ENCODE data around the gene TIMM17B.
A peak's percentile ranks its signal among the peaks of the same experiment; 100 is the strongest.
"Not testable (repeated sequence)": the region's sequence is repeated elsewhere in the genome, so short reads cannot be mapped to it uniquely, and the experiment has no call there.

The TIMM17B gene

GRCh38 chrX:48894891-48895290 is 2.7 kb downstream of the TIMM17B start:
- DNase-seq (ENCODE audit: low spot score) = no peak

GRCh38 chrX:48893556-48894348 is 3.8 kb downstream of the TIMM17B start:
- DNase-seq (ENCODE audit: low spot score) = no peak

- no peak for DNase-seq (ENCODE audit: low spot score)
Observed at GRCh38 chrX:48892896-48893295, 4.7 kb downstream of the TIMM17B start.

DNA sequence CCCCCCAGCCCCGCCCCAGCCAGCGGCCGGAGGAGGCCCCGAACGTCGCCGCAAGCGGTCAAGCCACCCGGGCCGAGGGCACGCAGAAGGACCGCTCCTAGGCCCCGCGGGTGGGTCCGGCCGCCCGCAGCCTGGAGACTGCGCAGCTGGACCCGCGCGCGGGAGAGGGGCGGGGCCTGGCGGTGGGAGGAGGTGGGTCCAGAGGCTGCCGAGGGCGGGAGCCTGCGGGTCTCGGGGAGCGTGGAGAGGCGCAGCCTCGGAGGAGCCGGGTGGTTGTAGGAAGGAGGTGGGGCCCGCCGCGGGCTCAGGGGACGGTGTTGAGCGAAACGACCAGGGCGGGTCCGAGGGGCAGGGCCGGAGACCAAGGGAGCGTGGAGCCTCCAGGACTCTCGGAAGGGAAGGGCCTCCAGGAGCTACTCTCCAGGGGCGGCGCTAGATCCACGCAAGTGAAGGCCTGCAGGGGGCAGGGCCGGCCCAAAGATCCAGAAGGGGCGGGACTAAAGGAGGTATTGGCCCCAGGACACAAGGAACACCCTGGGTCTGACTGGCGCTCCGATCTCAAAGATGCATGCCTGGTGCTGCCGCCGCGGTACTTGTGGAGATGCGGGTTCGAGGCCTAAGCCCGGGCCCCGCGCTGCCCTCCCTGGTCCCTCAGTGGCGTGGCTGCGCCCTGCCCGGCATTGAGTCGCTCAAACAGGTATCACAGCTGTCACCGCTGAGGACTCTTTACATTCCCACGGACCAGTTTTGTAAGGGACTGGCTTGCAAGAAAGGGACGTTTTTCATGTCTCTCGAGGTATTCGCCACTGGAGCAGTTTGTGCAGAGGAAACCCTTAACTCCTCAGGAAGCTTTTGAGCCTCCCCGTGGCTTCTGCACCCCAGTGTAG is 5.9 kb downstream of the TIMM17B start:
- DNase-seq (ENCODE audit: low spot score) = peak; percentile 64

- peak; percentile 22 for DNase-seq (ENCODE audit: low spot score)
Observed at GRCh38 chrX:48890934-48891401, 6.6 kb downstream of the TIMM17B start.

GRCh38 chrX:48890296-48890925 is 7.2 kb downstream of the TIMM17B start:
- no peak for DNase-seq (ENCODE audit: low spot score)

- not testable (repeated sequence) for DNase-seq (ENCODE audit: low spot score)
Observed at GRCh38 chrX:48886586-48886985, 11.0 kb downstream of the TIMM17B start.

DNA sequence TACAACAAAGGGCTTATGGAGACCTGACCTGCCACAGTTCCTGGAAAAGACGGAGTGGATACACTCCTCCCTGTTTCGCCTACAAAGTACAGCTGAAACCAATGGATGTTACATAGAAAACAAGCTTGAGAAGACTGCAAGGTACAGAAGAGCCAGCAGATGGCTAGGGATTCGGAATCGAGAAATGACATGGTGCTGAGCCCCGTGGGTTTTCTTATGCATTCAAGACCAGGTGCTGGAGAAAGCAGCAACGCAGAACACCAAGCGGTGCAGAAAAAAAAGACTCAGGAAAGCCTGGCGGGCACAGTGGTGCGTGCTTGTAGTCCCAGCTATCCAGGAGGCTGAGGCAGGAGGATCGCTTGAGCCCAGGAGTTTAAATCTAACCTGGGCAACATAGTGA is 13.8 kb downstream of the TIMM17B start:
- no peak for DNase-seq (ENCODE audit: low spot score)

- DNase-seq (ENCODE audit: low spot score) = not testable (repeated sequence)
Observed at GRCh38 chrX:48876944-48877343, 20.6 kb downstream of the TIMM17B start.

GRCh38 chrX:48872017-48872416 is 25.6 kb downstream of the TIMM17B start:
- DNase-seq (ENCODE audit: low spot score) = not testable (repeated sequence)

GRCh38 chrX:48864210-48864609 is 33.4 kb downstream of the TIMM17B start:
- no peak for DNase-seq (ENCODE audit: low spot score)

- no peak for DNase-seq (ENCODE audit: low spot score)
Observed at GRCh38 chrX:48854898-48855297, 42.7 kb downstream of the TIMM17B start.

DNA sequence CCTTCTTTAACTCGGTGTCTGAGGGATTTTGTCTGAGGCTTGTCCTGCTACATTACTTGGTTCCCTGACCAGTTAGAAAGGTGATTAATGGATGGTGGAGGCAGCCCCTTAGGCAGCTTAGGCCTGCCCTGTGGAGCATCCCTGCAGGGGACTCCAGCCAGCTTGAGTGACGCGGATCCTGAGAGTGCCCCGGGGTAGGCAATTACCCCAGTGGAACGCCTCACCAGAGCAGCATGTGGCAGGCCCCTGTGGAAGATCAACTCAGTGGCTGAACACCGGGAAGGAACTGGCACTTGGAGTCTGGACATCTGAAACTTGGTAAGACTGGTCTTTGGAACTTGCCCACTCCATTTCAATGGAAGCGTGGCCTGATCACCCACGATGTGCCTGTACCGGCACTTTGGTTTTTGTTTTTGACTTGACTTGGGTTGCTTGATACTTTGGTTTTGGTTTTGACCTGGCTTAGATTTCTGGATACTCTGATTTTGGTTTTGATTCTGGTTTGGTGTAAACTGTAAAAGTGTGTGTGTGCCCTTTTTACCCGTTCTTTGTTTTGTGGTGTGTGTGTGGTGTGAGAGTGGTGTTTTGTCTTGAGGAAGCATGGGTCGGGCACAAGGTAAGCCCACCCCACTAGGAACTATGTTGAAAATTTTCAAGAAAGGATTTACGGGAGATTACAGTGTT is 43.3 kb downstream of the TIMM17B start:
- not testable (repeated sequence) for DNase-seq (ENCODE audit: low spot score)

DNA sequence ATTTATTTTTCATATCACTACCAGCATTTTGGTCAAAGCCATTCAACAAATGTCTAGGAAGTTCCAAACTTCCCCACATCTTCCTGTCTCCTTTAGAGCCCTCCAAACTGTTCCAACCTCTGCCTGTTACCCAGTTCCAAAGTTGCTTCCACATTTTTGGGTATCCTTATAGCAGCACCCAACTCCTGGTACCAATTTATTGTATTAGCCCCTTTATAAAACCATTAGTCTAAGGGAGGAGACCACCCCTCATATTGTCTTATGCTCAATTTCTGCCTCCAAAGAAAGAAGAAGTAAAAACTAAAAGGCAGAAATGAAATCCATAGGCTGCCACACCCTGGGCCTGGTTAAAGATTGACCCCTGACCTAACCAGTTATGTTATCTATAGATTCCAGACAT is 44.1 kb downstream of the TIMM17B start:
- not testable (repeated sequence) for DNase-seq (ENCODE audit: low spot score)

GRCh38 chrX:48852857-48853256 is 44.7 kb downstream of the TIMM17B start:
- no peak for DNase-seq (ENCODE audit: low spot score)

DNA sequence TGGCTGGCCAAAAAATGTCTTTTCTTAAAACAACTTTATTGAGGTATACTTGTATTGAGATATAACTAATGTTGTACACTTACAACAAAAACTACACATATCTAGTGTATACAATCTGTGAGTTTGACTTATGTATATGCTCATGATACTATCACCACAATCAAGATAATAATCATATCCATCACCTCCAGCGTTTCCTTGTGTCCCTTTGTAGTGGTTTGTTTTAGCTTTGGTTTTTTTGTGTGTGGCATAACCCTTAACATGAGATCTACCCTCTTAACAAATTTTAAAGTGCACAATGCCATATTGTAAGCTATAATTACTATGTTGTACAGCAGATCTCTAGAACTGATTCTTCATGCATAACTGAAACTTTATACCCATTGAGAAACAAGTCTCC is 48.7 kb downstream of the TIMM17B start:
- no peak for DNase-seq (ENCODE audit: low spot score)

All from iPS-NIHi11 (cell line).